ENCODE data around the gene PPP1R3F.

DNA sequence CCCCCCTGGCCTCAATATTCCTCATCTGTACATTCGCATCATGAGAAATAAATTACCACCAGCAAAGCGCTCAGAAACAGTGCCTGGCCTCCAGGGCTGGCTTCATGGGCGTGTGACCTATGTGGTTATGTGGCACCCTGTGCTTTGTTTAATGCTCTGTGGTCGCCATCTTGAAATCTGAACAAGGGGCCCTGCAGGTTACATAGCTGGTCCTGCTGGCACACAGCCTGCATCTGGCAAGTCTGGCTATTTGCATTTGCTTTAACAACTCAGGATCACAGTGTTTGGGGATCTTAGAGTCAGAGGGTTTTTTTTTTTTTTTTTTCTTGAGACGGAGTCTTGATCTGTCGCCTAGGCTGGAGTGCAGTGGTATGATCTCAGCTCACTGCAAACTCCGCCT is 15.0 kb upstream of the PPP1R3F start:
- TF ChIP-seq CTCF (conservative IDR thresholded peaks at IDR 0.05; ENCODE audit: low read length): no peak
- no peak for TF ChIP-seq EZH2phosphoT487 (IDR thresholded peaks at IDR 0.05; ENCODE audit: borderline replicate concordance)
